HT1080 (cell line): ENCODE measurements around the gene TK2. TPM values are rescaled to one million over a fixed set of nuclear protein-coding genes. Genes with fewer than 3 reads are reported as not detected.
"Not testable (repeated sequence)": the region's sequence is repeated elsewhere in the genome, so short reads cannot be mapped to it uniquely, and the experiment has no call there.

Source experiments
- DNase-seq: peaks from one replicate; pipeline ENCODE4 v3.0.0-alpha.2; 2015; ENCODE audit warnings: low read depth
- total RNA-seq: library from RNA; depleted of rRNA; stranded (reverse); fragments of >200 nt; shearing (Covaris generic); gene quantifications from 2 replicates; pipeline ENCODE4 v1.2.3, GENCODE V29; 2014

The TK2 gene
- total RNA-seq, 1 experiment from 2014 or later: 10.5 TPM

DNA sequence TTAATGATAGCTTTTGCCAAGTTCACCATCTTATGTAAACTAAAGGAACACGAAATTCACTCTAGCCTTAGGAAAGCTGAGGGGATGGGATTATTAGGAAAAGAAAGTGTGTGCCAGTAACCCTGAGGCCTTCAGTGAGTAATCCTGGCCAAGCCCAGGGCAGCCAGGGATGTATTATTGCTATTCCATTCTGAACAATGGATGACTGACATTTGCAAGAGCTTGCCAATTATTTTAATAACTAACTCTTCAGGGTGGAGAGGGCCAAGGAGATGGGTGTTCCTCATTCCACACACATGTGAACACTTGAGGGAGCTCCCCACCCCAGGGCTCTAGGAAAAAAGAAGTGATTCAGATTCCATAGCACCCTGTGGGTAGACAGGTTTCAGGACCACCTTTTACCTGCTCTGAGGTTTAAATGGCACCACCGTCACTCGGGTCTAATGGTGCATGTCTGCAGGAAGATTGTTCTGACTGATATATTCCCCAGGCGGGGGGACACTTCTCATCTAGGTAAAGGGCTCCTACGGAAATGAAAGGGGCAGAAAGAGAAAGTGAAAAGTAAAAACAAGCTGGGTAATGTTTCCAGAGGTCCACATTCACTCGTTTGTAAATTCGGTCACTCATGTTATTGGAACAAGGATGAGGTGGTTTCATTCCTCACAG, 41.5 kb downstream of the TK2 start:
- DNase-seq: peak; percentile 28

DNA sequence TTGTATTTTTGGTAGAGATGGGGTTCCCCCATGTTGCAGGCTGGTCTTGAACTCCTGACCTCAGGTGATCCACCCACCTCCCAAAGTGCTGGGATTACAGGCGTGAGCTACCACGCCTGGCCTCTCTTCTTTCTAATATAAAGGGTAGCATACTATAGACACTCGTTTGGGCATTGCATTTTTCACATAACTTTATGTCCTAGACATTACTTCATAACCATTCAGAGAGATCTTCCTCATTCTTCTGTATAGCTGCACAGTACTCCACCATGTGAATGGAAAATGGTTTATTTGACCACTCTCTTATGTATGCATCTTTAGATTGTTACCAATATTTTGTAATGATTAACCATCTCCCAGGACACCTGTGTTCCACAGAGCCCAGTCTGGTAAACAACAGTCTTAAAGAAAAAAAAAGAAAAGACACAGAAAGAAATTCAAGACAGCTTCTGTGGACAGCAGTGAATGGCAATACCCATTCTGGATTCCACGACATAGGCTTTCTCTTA, 42.1 kb downstream of the TK2 start:
- DNase-seq: no peak

DNA sequence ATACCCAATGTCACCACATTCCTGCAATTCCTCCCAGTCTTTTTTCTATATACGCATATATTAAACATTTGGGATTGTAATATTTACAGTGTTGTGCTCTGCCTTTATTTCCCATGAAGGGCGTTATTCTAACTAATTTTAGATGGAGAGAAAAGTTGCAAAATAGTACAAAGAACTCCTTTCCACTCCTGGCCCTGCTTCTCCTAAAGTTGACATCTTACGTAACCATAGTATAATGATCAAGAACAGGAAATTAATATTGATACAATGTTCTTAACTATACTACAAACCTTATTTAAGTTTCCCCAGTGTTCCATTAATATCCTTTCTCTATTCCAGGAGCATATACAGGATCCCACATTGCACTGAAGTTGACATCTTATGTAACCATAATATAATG, 46.3 kb downstream of the TK2 start:
- DNase-seq: no peak

DNA sequence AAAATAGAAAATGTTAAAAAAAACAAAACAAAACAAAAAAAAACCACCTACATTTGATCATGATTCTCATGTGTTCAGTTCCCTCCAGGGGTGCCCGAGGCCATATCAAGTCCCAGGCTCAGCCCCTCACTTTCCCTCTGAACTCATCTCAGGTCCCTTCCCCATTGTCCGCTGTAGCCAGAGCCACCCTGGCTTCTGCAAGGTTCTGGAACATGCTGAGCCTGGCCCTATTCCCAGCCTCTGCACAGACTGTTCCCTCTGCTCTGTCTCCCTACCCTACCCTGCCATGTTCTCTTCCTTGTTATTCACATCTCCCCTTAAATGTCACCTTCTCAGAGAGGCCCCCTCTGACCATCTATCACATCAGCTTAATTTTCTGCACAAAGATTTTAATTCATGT, 46.9 kb downstream of the TK2 start:
- DNase-seq: no peak

DNA sequence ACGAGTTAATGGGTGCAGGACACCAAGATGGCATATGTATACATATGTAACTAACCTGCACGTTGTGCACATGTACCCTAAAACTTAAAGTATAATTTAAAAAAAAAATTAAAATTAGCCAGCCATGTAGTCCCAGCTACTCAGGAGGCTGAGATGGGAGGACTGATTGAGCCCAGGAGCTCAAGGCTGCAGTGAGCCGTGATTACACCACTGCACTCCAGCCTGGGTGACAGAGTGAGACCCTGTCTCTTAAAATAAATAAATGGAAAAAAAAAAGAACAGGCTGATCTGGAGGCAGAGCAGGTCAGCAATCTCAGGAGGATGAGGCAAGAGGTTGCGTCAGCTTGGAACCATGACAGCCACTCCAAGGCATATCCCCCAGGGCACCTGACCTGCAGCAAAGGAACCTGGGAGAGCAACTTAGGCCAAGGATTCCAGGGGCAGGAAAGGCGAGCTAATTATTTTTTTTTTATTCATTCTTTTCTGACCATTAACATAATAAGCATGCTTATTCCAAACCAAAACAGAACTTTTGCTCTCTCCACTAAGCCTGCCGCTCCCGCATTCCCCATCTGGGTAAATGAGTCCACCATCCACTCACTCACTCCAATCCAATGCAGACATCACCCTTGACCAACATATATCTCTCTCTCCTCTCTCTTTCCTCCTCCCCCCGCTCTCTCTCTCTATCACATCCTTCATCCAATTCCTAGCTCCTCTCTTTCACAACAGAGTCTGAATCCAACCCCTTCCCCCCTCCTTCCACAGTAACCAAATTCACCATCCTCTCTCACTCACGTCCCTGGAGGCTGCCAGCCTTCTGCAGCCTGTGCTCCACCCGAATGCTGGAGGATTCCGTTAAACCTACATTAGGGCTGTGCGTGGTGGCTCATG, 47.7 kb downstream of the TK2 start:
- DNase-seq: no peak

DNA sequence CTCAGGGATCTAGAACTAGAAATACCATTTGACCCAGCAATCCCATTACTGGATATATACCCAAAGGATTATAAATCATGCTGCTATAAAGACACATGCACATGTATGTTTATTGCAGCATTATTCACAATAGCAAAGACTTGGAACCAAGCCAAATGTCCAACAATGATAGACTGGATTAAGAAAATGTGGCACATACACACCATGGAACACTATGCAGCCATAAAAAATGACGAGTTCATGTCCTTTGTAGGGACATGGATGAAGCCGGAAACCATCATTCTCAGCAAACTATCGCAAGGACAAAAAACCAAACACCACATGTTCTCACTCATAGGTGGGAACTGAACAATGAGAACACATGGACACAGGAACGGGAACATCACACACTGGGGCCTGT, 48.4 kb downstream of the TK2 start:
- not testable (repeated sequence) for DNase-seq

DNA sequence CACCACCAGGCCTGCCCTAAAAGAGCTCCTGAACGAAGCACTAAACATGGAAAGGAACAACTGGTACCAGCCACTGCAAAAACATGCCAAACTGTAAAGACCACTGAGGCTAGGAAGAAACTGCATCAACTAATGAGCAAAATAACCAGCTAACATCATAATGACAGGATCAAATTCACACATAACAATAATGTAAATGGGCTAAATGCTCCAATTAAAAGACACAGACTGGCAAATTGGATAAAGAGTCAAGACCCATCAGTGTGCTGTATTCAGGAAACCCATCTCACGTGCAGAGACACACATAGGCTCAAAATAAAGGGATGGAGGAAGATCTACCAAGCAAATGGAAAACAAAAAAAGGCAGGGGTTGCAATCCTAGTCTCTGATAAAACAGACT, 52.0 kb downstream of the TK2 start:
- not testable (repeated sequence) for DNase-seq

DNA sequence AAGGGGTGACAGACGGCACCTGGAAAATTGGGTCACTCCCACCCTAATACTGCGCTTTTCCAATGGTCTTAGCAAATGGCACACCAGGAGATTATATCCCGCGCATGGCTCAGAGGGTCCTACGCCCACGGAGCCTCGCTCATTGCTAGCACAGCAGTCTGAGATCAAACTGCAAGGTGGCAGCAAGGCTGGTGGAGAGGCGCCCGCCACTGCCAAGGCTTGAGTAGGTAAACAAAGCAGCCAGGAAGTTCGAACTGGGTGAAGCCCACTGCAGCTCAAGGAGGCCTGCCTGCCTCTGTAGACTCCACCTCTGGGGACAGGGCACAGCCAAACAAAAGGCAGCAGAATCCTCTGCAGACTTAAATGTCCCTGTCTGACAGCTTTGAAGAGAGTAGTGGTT, 53.7 kb downstream of the TK2 start:
- not testable (repeated sequence) for DNase-seq

DNA sequence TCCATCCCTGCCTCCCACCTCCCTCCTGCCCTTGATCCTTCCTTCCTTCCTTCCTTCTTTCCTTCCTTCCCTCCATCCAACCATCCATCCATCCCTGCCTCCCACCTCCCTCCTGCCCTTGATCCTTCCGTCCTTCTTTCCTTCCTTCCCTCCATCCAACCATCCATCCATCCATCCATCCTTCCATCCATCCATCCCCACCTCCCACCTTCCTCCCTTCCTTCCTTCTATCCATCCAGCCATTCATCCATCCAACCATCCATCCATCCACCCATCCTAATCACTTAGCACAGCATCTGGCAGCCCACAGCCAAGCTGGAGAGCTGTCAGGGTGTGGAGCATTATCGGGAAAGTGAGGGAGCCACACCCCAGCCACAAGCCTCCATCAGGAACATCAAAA, 54.5 kb downstream of the TK2 start:
- DNase-seq: no peak

DNA sequence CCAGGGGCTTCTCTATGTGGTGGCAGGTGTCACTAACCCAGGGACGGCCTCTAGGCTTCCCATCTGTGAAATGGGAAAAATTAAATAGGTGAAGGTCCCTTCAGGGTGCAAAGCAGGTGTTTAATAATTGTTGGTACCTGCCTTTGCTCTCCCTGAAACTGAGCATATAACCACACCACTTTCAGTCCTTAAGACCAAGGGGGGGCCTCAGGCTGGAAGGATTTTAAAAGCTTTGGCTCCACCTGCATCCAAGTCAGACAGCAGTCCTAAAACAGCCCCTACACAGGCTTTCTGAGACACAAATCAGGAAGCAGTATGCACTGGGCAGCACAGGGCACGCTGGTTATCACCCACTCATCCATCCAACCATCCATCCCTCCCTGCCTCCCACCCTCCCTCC, 55.0 kb downstream of the TK2 start:
- DNase-seq: no peak

DNA sequence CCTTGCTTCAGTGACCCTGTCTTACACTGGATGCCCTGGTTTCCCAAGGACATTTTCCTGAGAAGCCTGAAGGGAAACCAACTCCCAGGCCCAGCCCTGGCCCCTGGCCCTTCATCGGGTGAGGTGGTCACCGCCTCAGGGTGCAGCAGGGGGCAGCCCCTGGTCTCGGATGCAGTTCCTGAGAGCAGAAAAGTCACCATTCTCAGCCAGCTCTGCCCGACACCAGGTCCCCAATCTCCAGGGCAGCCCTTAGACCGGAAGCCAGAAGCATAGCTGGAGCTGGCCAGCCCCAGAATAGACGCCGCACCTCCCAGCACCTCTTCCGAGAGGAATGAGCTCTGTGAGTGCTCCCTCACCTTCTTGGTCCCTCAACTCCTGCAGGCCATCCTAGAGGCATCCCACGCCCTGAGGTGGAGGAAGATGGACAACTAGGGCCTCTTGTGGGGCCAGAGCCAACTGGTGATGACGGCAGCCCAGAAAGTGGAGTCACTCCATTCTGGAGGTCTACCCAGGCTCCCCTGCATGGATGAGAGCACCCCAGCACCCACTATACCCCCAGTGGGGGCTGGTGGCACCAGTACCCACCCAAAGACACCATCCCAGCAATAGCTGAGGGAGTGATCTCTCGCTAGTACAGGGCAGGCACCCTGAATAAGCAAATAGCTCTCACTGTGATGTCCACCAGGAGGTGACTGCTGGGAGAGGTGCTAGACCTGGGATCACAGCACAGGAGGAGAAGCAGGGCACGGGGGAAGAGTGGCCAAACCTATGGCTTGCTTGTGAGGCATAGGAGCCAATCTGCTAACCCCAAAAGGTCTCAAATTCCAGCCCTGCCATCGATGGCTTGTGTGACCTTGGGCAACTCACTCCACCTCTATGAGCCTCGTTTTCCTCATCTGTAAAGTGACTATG, 56.2 kb downstream of the TK2 start:
- DNase-seq: no peak

DNA sequence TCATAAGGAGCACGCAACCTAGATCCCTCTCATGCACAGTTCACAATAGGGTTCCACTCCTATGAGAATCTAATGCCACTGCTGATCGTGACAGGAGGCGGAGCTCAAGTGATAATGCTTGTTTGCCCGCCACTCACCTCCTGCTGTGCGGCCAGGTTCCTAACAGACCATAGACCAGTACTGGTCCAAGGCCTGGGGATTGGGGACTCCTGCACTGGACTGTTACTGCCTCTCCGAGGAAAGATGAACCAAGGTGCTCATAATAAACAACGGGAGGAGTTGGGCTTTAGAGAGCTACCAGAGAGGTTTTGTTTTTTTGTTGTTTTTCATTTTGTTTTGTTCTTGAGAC, 58.2 kb downstream of the TK2 start:
- no peak for DNase-seq

DNA sequence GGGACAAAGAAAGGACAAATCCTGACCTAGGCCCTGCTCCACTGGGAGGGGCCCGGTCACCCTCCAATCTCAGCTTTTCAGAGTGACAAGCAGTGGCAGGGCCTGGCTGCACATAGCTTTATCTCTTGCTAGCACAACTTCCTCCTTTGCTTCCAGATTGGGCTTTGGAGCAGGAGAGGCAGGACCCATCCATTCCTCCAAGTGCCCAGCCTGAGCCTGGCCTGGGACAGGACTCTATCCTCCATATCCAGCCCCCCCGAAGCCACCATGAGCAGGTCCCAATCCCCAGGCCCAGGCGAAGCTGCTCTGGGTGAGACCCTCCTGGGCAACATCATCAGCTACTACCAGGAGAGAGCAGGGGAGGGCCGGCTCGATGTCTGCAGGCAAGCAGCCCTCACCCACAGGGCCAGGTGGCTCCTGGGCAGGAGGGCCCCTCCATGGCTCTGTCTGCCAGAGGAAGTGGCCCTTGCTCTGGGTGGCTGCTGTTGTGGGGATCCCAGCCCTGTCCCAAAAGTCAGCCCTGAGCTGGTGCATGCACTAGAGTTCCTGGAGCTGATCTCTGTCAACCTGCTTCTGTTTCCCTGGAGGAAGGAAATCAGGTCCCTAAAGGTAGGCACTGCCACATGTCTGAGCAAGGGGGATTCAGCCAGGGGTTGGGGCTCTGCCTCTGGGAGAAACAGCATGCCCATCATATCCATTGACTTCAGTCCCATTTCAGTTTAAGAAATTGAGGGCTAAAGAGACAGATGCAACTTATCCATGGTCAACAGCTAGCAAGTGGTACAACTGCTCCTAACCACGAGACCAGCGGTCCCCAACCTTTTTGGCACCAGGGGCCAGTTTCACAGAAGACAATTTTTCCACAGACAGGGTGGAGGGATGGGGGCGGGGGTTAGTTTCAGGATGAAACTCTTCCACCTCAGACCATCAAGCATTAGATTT, 58.9 kb downstream of the TK2 start:
- no peak for DNase-seq

DNA sequence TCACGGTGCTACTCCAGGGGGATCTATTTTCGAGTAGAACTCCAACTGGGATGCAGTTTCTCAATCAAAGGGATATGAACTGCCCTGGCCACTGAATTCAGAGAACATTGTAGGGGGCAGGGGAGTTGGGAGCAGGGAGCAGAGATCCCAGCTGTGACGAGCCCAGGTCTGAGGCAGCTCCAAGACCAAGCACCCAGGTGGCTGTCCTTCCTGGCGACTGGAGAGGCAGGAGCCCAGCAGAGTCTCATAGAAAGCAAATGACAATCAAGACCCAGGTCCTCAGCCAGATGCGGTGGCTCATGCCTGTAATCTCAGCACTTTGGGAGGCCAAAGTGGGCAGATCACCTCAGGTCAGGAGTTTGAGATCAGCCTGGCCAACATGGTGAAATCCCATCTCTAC, 60.1 kb downstream of the TK2 start:
- DNase-seq: no peak

DNA sequence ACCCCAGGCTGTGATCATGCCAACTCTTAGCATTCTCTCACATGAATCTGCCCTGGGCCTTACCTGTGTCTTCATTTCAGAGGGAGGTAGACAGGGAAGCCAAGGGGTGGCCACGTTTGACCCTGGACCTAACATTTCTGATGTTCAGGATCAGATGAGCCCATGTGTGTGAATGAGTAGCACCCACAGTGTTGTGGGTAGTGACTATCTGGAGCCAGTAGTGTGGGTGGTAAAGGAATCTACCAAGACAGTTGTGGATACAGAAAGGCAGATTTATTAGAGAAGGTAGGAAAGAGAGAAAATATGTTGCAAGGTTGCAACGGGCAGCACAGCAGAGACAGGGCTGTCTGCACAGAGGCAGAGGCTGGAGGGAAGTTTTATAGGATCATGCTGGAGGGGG, 60.5 kb downstream of the TK2 start:
- no peak for DNase-seq

DNA sequence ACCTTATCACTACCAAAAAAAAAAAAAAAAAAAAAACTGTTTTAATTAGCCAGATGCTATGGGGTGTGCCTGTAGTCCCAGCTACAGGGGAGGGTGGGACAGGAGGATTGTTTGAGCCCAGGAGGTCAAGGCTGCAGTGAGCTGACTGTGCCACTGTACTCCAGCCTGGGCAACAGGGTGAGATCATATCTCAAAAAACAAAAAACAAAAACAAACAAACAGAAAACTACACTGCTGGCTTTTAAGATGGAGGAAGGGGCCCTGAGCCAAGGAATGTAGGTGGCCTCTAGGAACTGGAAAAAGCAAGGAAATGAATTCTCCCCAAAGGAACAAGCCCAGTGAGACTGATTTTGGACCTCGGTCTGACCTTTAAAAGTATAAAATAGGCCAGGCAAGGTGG, 61.4 kb downstream of the TK2 start:
- no peak for DNase-seq

DNA sequence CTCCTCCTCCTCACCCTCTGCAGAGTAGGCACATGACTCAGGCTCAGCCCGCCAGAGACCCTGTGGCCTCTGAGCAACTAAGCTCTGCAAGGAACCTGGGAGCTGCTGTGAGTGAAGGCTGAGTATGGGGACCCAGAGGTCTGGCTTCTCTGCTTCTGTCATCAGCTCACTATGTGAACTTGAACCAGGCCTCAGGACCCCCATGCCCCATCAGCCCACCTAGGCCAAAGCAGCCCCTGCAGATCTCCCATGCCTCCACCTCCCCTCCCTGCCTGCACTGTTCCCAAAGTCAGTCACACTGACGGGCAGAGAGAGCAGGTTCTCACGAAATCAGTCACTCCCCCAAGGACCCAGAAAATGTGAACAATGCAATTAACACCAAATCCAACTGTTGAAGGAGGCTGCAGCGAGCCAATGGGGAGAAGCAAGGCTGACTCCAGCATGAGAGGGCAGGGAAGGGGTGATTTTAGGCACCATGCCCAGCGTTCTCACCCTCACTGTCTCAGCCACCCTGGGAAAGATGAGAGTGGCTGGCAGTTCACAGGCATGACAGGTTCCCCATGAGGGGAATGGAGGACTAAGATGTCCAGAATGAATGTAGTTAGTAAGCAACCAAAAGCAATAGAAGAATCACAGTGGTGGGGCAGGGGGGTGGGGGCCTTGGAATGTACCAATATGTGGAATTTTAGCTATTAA, 62.2 kb downstream of the TK2 start:
- no peak for DNase-seq

DNA sequence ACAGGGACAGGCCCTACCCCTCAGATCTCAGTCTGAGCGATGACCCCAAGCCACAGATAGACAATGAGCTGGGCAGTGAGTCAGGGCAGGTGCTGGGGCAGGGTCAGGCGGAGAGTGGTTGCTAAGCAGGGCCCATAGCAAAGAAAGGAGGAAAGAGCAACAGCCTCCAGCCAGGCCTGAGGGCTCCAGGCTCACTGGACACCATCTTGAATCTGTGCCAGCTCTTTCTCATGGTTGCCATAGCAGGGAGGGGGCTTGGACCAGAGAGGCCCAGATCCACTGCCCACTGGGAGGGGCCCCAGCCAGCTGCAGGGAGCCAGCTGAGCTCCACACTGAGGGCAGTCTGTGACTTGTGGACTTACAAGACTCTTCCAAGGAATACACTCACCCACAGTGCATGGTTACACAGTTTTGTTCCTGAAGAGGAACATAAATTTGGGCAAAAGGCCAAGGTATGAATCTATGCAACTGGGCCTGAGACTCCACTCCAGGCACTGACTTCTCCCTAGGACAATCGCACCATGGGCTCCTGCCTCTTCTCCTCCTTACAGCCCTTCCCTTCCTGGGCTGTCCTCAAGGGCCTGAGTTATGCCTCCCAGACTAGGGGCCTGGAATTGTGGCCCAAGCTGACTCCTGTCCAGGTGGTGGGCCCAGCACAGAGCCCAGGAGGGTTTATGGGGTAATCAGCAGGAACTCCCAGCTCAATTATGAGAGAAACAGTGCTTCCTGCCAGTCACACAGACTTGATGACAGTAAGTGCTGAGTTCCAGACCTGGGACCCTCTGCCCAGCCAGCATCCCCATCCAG, 62.9 kb downstream of the TK2 start:
- peak; percentile 48 for DNase-seq

DNA sequence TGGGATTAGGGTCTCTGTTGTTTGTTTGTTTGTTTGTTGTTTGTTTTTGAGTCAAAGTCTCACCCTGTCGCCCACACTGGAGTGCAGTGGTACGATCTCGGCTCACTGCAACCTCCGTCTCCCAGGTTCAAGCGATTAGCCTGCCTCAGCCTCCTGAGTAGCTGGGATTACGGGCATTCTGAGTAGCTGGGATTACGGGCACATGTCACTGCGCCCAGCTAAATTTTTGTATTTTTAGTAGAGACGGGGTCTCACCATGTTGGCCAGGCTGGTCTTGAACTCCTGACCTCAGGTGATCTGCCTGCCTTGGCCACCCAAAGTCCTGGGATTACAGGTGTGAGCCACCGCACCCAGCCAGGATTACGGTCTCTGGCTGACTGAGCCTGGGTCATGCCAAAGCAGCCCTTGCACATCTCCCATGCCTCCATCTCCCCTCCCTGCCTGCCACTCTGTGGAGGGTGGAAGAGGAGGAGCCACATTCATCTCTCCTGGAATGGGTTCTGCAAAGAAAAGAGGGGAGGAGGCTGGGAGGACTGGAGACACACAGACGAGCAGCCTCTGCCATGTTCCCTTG, 63.6 kb downstream of the TK2 start:
- no peak for DNase-seq
